Fibroblast of skin of left quadriceps (primary cell): ENCODE measurements around the gene ERFE.

Experiments used
- DNase-seq, 2 experiments: peaks; one replicate each; pipeline ENCODE4 v3.0.0-alpha.2; 2013; ENCODE audit warnings: low read depth in 2 of 2

ERFE gene

DNA sequence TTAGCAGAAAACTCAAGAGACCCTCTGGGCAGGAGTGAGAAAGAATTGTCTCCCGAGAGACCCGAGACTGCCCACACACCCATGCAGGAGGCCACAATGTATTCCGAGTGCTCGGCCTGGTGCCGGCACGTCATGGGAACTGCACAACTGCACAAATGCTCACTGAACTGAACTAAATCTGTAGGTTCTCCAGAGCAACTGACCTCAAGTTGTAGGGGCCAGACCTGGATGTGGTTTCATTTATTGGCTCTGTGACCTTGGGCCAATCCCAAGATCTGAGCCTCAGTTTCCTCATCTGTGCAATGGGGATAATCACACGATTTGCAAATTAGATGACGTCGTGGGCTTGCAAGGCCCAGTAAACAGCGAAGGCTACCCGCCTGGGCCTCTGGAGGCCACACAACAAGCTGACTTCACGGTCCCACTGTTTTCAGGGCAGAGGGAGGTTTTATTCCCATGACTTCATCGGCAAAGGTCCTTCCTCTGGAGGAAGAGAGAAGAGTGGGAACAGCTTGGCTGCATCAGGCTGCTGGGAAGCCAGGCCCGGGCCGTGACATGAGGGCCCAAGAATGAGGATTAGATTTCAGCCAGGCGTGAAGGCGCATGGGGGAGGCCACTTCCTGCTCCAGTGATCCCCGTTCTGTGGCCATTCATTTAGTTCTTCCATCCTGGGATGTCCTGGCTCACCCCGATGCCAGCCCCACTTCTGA lies 3.6 kb upstream of the ERFE start:
- no peak for DNase-seq

DNA sequence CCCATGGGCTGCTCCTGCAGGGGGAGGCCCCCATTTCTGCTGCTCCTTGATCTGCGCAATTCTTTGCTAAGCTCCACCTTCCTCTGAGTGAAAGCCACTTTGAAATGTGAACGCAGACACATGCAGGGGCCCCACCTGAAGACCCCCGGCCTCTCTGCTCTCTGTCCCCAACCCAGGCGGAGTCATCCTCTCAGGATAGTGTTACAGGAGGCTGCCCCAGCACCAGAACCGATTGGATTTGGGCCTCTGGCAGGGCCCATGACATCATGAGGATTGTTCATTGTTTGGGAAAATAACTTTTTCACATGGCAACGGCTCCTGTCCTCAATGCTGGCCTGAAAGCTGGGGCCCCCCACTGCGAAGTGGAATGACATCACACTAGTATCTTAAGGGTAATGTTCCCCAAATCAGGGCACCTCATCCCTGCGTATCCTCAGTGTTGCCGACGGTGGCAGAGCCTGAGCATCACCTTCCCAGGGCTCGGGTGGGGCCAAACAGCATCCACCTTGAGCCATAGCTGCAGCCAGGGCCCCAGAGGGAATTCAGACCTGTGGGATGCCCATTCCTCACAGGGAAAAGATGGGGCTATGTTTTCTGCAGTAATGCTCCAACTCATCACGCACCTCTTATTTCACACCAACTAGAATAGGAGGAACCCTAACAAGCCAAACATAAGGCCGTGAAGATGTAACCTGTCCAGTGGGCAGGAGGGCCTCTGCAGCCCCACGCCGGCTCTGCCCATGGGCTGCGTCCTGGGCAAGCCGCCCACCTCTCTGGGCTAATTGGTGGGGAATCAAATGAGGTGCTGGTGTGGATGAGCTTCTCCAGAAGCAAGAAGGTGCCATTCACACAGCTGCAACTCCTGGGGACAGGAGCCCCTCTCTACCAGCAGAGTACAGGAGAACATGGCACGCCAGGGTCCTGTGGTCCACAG lies 2.7 kb upstream of the ERFE start:
- no peak for DNase-seq

DNA sequence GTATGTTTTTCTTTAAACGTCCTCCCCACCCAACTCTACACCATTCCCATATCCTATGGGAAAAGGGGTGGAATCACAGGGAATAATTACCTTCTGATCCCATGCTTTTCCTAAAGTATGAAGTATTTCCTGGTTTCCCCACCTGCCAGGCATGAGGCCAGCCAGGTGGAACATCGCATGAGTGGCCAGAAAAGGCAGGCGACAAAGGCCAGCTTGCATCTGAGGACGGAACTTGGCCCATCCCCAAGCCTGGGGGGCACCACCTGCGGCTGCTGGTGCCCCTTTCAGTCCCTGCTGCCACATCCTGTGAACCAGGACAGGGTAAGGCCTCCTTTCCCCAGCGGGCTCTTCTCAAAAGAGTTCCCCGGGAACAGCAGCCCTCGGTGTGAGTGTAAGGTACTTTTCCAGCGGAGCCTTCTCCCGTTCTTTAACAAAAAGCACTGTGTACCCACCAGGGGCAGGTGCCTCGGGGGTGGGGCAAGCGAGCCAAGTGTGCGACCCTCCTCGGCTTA lies 1.2 kb upstream of the ERFE start:
- no peak for DNase-seq

DNA sequence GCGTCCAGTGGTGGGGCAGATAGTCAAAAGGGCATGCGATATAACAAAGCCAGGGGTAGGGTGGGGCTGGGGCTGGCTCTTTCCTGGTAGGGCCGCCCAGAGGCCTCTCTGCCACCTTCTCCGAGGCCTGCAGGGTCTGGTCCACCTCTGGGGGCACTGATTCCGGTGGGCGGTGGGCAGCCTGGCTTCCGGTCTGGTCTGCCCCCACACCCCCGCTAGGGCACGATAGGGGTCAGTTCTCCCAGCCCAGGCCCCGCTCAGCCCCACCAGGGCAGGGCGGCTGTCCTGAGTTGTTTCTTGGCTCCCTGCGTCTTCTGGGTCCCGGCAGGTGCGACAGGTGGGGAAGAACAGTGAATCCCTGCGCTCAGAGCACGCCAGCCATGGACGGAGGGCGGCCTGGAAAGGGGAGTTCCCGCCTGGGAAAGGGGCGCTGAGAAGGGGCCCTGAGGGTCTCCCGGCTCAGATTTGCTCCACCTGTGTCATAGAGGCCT lies 707 bp upstream of the ERFE start:
- DNase-seq, result no peak

DNA sequence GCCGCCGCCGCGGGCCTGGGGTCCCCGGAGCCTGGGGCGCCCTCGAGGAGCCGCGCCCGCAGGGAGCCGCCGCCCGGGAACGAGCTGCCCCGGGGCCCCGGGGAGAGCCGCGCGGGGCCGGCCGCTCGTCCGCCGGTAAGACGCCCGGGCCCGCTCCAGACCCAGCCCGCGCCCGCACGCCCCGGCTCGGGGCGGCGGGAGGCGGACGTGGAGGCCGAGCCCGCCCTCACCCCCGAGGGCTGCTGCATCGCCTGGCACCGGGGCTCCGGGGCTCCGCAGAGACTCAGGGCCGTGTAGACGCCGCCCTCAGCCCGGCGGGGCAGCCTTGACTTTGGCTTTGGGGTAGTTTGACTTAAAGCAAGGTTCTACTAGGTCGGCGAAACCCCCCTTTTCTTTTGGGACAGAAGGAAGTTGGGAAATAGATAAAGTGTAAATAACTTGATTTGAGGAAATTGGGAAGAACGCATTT lies 335 bp downstream of the ERFE start:
- DNase-seq, result no peak

DNA sequence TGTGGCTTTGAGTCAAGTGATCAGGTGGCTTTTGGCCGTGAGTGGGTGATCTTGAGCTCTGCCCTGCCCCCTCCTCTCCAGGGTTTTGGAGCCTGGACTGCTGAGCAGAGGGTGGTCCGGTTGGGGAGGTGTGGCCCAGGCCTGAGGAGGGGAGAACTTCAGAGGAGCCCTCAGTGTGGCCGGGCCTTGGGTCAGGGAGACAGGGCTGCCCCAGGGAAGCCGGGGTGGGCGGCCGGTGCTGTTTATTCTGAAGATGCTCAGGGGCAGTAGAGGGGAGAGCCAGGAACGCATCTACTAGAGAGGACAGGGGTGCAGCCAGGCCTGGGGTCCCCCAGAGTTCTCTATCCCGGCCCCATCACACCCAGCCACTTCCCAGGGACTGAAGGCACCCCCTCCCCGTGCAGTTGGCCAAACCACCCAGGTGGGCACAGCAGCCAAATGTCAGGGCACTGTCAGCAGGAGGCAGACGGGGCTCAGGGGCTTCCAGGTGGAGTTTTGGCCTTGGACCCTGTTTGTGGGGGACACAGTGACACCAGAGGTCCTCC lies 963 bp downstream of the ERFE start:
- DNase-seq, result no peak

DNA sequence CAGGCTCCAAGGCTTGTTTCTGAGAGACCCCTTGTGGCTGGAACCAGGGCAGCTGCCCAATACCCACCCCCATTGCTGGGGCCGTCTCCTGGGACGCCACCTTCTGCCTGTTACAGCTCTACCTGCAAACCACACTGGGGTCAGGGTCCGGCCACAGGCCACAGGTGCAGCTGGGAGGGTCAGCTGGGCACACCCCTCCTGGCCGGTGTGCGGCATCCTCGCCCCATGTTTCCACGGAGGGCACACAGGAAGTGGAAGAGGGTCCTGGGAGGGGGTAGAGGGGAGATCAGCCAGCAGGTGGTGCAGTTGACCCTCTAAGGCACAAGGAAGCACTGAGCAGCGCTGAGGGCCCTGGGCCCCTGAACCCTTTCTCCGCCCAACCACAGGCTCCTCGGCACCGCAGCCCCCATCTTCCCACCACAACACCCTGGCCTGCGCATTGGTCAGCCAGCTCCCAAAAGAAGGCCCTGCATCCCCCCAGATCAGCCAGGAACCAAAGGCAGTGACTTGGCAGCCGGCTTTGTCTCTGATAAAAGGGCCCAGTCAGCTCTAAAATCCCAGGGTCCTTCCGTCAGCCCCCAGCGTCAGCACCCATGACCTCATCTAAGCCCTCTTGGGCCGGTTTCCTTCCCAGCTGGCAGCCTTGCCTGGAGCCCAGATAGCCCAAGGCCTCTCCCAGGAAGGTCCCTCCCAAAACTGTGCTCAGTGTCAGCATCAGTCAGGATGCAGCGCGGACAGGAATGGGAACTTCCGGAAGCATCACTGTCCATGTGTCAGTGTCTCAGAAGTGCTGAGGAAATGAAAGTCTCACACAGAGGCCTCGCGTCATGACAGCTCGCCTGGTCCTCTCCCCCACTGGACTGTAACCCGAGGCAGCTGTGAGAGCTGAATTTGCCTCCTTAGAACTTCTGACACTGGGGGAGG lies 1.7 kb downstream of the ERFE start:
- DNase-seq, result no peak

DNA sequence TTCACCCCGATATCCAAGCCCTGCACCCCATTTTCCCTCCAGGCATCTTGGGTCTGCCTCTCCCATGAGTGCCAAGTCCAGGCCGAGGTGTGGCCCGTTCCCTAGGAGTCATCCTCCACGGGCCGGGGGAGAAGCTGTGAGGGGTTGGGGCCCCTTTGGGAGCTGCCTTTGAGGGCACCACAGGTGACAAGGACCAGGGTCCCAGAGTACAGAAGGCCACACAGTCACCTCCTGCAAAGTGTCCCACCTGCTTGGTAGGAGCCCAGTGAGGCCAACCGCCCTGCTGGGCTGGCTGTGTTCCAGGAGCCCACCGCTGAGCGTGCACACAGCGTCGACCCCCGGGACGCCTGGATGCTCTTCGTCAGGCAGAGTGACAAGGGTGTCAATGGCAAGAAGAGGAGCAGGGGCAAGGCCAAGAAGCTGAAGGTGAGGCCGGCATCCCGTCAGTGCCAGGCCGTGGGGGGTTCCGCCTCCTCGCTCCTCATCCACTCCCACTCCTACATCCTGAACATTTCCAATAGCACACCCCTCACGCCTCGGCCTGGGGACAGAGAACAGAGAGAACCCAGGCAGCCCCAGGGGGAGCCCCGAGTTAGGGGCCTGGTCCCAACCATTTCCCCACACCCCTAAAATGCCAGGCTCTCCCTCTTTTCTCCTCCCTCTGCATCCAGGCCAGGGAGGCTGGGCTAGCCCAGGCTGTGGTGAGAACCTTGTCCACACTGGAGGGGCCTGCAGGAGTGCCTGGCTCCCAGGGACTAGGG lies 2.7 kb downstream of the ERFE start:
- no peak for DNase-seq

DNA sequence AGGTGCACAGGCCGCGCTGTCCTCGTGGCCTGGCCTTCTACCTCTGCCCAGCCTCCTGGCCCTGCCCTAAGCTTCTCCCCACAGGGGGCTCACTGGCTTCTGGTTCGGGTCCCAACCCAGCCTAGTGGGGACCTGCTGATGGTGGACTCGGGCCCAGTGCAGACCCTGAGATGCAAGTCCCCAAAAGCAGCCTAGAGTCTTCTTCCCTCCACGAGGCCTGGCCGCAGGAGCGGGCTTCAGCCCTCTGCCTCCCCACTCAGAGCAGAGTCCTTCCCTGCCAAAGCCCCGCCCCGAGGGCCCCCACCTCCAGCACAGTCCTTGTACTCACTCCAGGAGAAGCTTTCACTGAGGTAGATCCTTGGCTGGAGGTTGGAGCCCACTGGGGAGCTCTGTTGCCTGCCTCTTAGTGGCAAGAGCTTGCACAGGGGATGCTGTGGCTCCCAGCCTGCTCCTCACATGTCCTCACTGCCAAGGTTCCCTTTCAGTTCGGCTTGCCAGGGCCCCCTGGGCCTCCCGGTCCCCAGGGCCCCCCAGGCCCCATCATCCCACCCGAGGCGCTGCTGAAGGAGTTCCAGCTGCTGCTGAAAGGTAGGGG lies 3.6 kb downstream of the ERFE start:
- no peak for DNase-seq

DNA sequence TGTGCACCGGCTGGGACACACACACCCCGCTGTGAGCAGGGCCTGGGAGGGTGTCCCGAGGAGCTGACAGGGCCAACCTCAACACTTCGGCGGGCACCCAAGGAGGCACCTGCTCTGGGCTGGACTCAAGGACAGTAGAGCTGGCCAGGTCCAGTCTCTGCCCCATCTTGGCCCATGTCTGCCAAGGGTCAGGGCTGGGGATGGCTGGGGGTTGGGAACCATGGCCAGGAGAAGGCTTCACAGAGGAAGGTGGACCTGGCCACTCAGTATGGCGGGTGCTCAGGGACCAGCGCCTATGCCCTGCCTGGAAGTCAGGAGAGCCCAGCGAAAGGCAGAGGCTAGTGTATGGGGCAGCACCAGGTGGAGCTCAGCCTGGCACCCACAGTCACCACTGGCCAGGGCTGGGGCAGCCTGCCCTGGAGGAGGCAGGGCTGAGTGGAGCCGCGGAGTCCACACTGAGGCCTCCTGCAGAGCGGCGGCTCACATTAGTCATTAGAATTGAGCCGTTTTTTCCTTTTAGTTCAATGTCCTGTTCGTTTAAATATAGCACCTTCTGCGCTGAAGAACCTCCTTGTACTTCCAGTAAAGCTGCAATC lies 4.2 kb downstream of the ERFE start:
- no peak for DNase-seq

DNA sequence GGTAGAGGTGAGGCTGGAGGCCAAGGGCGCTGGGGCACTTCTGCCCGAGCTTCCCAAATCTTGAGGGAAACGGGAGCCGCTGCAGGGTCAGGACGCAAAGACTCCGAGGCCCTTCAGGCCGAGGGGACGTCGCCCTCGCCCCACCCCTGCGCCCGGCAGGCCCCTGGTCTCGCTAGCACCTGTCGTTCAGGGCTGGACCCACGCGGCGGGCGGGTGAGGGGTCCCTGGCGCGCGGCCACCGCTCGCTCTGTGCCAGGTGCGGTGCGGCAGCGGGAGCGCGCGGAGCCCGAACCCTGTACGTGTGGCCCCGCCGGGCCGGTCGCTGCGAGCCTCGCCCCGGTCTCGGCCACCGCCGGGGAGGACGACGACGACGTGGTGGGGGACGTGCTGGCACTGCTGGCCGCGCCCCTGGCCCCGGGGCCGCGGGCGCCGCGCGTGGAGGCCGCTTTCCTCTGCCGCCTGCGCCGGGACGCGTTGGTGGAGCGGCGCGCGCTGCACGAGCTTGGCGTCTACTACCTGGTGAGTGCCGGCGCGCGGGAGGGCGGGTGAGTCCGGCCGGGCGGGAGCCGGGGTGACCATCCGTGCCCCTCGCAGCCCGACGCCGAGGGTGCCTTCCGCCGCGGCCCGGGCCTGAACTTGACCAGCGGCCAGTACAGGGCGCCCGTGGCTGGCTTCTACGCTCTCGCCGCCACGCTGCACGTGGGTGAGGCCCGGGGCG lies 4.9 kb downstream of the ERFE start:
- DNase-seq, result no peak

DNA sequence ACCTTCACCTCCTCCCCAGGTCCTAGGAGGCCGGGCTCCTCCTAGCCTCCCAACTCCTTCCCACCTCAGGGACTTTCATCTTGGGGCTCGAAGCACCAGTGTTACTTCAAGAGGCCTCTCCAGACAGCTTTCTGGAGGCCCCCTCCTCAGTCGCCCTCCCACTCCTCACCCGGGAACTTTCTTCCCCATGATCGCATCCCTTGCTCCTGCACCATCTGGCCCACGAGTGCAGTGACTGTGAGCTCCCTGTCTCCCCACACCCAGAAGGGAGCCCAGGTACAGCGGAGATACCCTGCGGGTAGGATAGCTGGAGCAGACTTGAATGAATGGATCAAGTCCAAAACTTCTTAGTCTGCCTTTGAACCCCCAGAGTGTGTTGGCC lies 6.1 kb downstream of the ERFE start:
- no peak for DNase-seq

DNA sequence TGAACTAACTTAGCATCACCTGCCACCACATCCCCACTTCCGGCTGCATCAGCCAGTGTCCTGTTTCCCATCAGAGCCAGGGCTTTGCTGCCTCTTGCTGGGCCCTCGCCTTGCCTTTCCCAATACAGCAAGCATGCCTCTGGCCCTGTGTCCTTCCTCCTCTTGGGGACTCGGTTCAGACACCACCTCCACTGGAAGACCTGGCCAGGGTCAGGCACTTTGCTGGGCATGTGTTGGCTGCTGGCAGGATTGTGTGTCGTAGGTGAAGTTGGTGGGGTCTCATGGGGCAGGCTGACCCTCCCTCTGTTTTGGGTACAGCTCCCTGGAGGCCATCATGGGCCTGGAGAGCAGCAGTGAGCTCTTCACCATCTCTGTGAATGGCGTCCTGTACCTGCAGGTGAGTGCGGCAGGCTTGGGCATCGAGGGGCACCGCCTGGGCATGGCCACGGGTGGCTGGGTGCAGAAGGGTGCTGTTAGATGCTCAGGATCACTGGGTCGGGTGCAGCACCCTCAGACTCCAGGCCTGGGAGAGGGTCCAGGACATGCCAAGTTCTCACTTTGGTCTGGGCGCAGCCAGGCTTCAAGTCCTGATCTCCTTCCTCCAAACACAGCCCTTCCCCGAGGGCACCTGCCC lies 6.6 kb downstream of the ERFE start:
- DNase-seq, result no peak

DNA sequence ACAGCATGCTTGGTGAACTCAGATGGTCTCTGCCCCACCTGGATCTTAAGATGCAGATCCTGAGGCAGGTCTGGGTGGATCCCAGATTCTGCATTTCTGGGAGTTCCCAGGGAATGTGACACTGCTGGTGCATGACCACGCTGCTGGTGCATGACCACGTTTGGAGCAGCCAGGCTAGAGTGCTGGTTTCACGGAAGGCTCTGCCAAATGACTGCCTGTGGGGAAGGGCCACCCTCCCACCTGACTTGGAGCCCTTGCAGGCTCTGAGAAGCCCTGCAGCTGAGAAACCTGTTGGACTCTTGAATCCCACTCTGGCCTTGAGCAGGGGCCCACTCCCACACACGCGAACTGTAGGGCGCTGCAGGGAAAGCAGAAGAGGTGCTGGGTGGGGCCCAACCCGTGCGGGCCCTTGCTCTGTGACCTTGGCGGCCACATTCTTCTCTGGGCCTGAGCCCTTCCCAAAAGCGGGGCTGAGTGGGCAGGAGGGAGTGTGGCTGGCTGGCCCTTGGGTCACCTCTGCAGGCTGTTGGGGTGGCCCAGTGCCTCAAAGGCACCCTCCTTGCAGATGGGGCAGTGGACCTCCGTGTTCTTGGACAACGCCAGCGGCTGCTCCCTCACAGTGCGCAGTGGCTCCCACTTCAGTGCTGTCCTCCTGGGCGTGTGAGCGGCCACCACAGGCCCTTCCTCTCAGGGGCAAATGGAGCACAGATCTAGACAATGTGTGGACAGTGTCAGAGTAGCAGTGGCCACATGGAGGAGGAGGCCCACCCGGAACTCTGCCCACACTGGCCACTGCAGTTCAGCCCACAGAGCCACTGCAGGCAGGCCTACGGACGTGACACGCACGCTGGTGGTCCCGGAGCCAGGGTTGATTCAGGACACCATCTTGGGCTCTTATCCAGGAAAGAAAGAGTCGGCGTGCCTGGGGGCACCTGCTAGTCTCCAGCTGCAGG lies 7.9 kb downstream of the ERFE start:
- DNase-seq, result no peak

DNA sequence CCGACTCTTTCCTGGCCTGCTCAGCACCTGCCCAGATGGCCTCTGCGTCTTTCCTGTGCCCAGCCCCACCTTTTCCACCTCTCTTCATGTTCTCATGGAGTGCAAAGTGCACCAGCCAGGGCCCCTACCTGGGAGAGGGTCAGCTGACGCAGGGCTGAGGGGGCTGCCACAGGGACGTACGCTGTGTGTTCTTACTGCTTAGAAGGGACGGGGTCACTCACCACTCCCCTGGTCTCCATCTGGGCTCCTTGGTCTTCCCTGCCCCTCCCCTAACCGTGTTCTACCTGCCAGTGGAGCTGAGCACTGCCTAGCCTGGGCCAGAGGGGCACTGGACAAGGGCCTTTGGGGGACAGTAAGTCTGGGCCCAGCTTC lies 8.6 kb downstream of the ERFE start:
- no peak for DNase-seq

DNA sequence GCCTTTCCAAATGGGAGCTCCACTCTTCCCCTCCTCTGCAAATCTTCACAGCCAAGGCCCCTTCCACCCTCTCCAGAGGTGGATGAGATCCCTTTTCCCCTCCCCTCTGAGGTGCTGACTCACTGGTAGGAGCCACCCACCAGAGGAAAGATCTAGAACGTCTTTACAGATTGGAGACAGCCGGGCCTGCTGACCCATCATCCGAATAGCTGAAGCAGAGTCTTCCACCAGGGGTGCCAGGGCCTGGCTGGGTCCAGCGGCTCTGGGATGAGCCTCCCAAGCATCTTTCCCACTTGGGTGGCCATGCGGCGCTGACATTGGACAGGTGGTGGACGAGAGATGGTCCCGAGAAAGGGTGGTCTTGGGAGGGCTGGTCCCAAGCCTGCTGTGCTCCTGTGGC lies 9.0 kb downstream of the ERFE start:
- no peak for DNase-seq

DNA sequence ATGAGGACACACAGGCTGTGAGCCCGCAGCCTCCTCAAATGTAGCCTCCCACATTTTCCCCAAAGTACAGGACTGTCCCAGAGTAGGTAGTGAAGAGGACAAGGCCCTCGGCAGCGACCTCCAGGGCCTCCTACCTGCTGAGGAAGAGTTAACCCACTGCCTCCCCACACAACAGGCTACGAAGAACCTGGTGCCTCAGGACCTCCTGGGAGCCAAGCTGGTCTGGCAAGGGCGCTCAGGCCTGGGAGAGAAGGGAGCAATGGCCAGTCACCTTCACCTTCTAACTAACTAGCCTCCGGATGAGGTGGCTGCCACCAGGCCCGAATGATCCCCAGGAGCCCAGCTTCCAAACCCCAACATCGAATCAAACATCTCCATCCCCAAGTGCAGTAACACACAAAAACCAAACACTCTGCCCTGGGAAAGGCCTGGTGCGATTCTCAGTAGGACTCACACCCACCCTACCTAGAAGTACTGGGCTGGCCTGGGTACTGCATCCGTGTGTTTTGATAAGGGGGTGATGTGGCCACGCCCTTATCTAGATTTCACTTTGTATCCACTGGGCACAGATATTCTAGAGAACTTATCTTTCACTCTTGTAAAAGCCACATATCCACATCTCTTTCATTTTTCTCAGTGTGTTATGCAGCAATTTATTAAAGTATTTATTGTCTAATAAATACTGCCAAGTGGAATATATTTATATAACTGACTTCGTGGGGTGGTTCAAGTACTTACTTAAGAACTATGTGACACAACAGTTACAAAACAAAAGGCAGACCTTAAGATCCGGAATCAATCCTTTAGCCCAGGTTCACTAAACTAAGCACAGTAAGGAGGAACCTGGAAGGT lies 9.7 kb downstream of the ERFE start:
- DNase-seq, result no peak
